ENCODE results near the gene HOXC5.
A peak's percentile ranks its signal among the peaks of the same experiment; 100 is the strongest.

The HOXC5 gene

DNA sequence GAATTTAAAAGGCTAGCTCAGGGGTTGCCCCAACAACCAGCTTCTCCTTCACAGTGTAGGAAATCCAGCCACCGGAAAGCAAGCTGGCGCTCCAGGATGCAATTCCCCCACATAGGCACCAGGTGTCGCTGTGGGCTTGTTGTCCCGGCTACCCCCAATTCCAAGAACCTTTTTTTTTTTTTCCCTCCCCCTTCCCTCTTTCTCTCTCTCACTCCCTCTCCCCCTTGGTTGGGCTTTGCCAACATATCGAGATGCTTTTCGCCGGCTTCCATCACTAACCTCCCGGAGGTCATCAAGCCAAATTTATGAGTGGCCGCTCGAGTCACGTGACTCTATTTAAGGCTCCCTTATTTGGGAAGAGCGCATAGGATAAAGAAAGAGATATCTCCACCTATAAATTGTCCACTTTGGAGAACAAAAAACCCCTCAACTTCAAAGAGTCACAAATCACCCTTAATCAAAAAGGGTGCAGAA, at the start of gene HOXC5:
TSS of gene HOXC5 (plus strand) at position 424 of the 474 bp plus-strand sequence. CDS start 73 bp downstream, outside the sequence.
- peak; percentile 89 to 90 for DNase-seq (ENCODE audit: low read depth in 2 of 2)

DNA sequence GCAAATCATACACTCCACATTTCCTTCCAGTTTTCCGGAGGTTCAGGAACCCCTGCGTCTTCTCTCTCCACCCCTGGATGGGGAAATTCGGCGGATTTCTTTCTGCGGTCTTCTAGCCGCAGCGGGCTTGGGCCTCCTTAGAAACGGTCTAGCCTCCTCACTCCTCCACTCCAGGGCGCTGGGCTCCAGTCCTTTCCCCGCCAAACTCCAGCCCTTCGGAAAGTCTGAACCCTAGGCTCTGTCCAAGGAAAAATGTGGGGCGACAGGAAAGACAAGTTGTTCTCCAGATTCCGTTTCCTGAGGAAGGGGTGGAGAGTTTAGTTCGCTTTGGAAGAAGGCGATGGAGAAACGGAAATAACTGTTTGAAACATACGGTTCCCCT, 49.3 kb upstream of the HOXC5 start:
- no peak for DNase-seq (ENCODE audit: low read depth in 2 of 2)

GRCh38 chr12:53983950-53984572, 48.8 kb upstream of the HOXC5 start:
- no peak for DNase-seq (ENCODE audit: low read depth in 2 of 2)

GRCh38 chr12:53984901-53985691, 47.8 kb upstream of the HOXC5 start, which contains the start of gene HOXC10:
TSS of gene HOXC10 (plus strand) at chr12:53985146. CDS start at chr12:53985260, 114 bp downstream.
- peak; percentile 65 to 75 for DNase-seq (ENCODE audit: low read depth in 2 of 2)

DNA sequence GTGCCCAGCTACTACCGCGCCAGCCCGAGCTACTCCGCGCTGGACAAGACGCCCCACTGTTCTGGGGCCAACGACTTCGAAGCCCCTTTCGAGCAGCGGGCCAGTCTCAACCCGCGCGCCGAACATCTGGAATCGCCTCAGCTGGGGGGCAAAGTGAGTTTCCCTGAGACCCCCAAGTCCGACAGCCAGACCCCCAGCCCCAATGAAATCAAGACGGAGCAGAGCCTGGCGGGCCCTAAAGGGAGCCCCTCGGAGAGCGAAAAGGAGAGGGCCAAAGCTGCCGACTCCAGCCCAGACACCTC, 47.2 kb upstream of the HOXC5 start:
- DNase-seq (ENCODE audit: low read depth in 2 of 2): no peak

- no peak for DNase-seq (ENCODE audit: low read depth in 2 of 2)
Measured at GRCh38 chr12:53985994-53986685, 46.7 kb upstream of the HOXC5 start.

DNA sequence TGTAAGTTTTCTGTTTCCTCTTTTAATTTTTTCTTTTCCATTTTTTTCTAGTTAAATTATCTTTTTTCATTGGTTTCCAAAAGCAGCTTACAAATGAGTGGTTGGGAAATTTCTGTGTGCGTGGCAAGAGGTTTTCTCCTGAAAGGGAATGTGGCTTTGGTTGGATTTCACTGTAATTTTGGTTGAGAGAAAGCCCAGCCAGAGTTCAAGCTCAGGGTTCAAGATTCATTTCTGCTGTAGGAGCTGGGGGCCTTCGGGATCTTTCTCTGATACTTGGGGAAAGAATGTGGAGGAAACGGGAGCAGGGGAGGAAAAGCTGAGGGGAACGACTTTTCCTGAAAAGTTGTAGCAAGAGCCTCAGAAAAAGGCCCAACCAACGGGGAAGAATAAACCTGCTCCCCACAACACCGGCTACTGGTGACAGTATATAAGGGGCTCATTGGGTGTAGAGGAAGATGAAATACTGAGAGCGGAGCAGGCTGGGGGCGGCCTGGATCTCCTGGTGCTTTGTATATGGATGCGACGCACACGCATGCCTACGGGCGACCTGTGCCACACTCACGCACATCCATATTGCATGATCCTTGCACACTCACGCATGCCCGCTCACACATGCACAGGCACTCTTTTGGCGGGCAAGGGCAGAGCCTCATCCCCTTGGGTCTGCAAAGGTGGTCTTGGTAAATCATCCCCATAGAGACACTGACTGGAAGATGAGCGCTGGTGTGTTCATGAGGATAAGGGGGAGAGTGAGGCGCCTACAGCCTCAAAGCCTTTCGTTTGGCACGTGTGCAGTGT, 46.0 kb upstream of the HOXC5 start:
- DNase-seq (ENCODE audit: low read depth in 2 of 2): no peak

- DNase-seq (ENCODE audit: low read depth in 2 of 2): no peak
Measured at GRCh38 chr12:53987787-53988230, 45.0 kb upstream of the HOXC5 start.

GRCh38 chr12:53988541-53989226, 44.2 kb upstream of the HOXC5 start:
- no peak for DNase-seq (ENCODE audit: low read depth in 2 of 2)

DNA sequence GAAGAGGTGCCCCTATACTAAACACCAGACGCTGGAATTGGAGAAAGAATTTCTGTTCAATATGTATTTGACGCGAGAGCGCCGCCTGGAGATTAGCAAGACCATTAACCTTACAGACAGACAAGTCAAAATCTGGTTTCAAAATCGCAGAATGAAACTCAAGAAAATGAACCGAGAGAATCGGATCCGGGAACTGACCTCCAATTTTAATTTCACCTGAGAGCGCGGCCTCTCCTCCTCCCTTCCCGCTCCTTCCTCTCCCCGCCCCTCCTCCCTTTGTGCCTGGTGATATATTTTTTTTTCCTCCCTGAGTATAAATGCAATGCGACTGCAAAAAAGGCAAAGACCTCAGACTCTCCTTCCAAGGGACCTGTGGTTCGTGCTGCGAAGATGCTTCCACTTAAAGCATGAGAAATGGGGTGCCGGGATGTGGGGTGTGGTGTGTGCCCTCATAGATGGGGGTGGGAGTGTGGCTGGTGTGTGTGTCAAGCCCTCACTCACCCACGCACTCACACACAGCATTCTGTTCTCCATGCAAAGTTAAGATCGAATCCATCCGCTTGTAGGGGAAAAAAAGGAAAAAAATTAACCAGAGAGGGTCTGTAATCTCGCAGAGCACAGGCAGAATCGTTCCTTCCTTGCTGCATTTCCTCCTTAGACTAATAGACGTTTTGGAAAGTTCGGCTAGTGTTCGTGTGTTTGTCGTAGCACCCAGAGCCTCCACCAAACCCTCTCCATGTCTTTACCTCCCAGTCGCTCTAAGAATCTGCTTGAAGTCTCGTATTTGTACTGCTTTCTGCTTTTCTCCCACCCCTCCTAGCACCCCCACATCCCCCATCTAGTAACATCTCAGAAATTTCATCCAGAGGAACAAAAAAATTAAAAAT, 43.4 kb upstream of the HOXC5 start:
- no peak for DNase-seq (ENCODE audit: low read depth in 2 of 2)

DNA sequence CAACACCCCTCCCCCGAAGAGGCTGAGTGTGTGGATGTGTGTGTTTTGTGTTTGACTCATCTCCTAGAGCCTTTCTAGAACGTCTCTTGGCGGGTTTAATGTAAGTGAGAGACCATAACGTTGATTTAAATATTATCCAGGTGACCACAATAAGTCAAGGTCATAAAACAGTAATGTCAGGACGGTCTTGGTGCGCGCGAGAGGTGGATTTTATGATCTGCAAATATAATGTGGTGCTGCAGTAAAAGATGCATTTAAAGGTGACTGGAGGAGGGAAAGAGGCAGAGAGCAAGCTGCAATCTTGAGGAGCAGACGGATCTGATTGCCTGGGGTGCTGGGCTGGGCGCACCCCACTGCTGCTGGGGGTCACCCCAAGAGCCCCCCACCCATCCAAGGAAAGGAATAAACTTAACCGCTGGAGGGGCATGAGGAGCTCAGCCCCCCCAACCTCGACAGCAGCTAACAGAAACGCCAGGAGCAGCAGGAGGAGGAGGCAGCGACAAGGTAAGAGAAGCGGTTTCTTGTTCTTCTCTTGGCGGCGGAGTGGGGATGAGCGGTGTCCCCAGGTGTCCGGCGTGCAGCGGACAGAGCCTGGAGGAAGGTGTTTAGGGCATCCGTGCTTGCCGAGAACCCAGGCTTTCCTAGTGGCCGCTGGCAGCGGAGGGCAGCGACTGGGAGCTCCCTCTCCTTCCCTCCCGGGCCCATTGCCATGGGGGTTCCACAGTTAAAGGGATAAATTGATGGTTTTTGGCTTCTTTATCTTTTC, 42.4 kb upstream of the HOXC5 start:
- DNase-seq (ENCODE audit: low read depth in 2 of 2): no peak

- DNase-seq (ENCODE audit: low read depth in 2 of 2): no peak
Measured at GRCh38 chr12:53991077-53991460, 41.8 kb upstream of the HOXC5 start.

DNA sequence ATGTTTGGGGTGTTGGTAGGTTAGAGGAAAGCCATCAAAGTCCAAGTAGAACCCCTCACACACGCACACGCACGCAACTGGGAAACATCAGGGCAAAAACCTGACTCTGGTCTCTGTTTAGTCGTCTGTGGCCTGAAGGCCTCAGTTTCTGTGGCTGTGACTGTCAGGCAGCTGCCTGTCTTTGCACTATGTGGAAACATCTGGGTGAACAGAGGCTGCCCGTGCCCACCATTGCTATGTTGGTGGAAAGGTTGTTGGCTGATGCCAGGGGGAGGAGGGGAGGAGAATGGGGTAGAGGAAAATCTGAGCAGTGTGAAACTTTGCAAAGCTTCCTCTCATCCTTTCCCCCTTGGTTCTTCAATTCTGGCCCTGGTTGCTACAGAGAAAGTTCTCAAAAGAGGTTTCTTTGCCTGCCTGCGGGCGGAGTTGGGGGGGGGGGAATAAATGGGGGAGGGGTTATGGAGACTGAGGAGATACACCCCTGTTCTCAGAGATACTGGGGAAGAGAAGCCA, 40.4 kb upstream of the HOXC5 start:
- DNase-seq (ENCODE audit: low read depth in 2 of 2): no peak

GRCh38 chr12:53993162-53994008, 39.5 kb upstream of the HOXC5 start:
- no peak for DNase-seq (ENCODE audit: low read depth in 2 of 2)

DNA sequence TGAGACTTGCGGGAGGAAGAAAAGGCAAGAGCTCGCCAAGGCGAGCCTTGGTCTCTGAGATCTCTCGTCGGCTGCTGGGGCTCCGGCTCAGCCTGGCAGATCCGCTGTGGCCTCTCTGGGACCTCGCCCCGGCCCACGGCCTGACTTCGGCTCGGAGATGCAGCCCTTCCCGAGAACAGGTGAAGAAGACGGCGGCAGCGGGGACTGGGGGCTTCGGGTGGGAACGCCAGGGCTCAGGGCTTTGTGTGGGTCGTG, 38.9 kb upstream of the HOXC5 start:
- DNase-seq (ENCODE audit: low read depth in 2 of 2): no peak

- DNase-seq (ENCODE audit: low read depth in 2 of 2): no peak
Measured at GRCh38 chr12:53994264-53995001, 38.4 kb upstream of the HOXC5 start.

- DNase-seq (ENCODE audit: low read depth in 2 of 2): no peak
Measured at GRCh38 chr12:53995002-53995377, 37.9 kb upstream of the HOXC5 start.

All from fibroblast of skin of left biceps (primary cell).